Type B pancreatic cell (in vitro differentiated cells): ENCODE measurements around the gene C1QC. TPM values are rescaled to one million over a fixed set of nuclear protein-coding genes. Genes with fewer than 3 reads are reported as not detected.

Source experiments
- DNase-seq: peaks from one replicate; pipeline ENCODE4 v3.0.0; 2021; ENCODE audit warnings: mixed read lengths; ENCODE audit not compliant: unreplicated experiment; ENCODE audit errors: extremely low spot score
- H3K27ac Mint-ChIP-seq: 2 replicates; pipeline ENCODE4 v1.8.0; 2021; ENCODE audit warnings: mild to moderate bottlenecking, mixed read lengths
- H3K27me3 Mint-ChIP-seq: 2 replicates; pipeline ENCODE4 v1.8.0; 2021; ENCODE audit warnings: mixed read lengths
- H3K36me3 Mint-ChIP-seq: 2 replicates; pipeline ENCODE4 v1.8.0; 2021; ENCODE audit warnings: mixed read lengths
- H3K4me1 Mint-ChIP-seq: one replicate; pipeline ENCODE4 v1.8.0; 2021; ENCODE audit warnings: mixed read lengths; ENCODE audit not compliant: unreplicated experiment
- H3K4me3 Mint-ChIP-seq: 2 replicates; pipeline ENCODE4 v1.8.0; 2021; ENCODE audit warnings: mild to moderate bottlenecking, mixed read lengths
- H3K9me3 Mint-ChIP-seq: 2 replicates; pipeline ENCODE4 v1.8.0; 2021; ENCODE audit warnings: mixed read lengths
- total RNA-seq: library from RNA; stranded (reverse); gene quantifications from 2 replicates; pipeline ENCODE4 v1.2.1, GENCODE V29; 2021; ENCODE audit warnings: low replicate concordance
- TF ChIP-seq, protein P1 (sequence below): fragments of 200-600 bp; sonication (generic); conservative IDR thresholded peaks from 2 replicates; pipeline ENCODE4 v1.5.0; 2021; ENCODE audit warnings: antibody characterized with exemption, mild to moderate bottlenecking

The C1QC gene
- total RNA-seq, 1 donor from 2014 or later = not detected

DNA sequence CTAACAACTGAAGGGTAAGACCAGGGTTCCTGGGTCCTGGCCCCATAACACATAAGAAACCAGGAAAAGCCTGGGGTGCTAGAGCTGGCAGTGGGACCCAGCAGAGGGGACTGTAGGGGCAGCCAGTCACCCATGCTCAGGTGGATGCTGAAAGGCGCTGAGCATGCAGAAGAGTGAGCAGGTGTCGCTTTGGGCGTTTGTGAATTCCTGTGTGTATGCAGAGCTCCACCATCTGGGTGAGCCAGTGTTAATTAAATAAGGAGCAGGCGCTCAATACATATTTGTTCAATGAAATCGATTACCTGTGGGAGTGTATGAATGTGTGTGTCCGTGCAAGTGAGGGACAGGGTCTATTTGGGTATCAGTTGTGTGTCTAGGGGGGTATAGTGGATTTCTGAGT is 6.5 kb upstream of the C1QC start:
- Mint-ChIP-seq H3K27me3 (peaks cover 27% of the 10 kb centered on the region), H3K9me3 (no peaks in the 10 kb centered on the region), H3K4me1 (no peaks in the 10 kb centered on the region), H3K27ac (no peak overlapping the region), H3K4me3 (no peak overlapping the region), H3K36me3 (no peaks in the 10 kb centered on the region)
- no peak for DNase-seq
- TF ChIP-seq, protein P1, sequence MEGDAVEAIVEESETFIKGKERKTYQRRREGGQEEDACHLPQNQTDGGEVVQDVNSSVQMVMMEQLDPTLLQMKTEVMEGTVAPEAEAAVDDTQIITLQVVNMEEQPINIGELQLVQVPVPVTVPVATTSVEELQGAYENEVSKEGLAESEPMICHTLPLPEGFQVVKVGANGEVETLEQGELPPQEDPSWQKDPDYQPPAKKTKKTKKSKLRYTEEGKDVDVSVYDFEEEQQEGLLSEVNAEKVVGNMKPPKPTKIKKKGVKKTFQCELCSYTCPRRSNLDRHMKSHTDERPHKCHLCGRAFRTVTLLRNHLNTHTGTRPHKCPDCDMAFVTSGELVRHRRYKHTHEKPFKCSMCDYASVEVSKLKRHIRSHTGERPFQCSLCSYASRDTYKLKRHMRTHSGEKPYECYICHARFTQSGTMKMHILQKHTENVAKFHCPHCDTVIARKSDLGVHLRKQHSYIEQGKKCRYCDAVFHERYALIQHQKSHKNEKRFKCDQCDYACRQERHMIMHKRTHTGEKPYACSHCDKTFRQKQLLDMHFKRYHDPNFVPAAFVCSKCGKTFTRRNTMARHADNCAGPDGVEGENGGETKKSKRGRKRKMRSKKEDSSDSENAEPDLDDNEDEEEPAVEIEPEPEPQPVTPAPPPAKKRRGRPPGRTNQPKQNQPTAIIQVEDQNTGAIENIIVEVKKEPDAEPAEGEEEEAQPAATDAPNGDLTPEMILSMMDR = no peak

DNA sequence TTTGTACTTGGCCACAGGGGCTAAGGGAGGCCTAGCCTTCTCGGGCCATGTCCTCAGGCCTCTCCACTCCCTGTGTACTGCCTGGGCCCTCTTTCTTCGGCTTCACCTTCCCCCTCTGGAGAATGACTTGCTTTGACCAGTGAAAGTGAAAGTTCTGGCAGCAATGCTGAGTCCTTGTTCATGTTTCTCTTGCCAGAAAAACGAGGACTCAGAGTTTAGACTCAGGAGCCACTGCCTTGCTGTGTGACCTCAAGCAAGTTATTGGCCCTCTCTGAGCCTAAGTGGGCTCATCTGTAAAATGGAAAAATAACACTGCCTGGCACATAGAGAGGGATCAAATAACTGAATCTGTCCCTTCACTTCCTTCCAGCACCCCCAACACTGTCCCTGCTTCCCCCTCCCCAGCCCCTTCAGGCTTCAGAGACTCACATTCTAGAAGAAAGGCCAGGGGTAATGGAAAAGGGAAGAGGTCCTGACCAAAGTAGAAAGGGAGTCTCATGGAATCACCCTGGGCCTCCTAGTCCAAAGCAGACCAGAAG is 5.5 kb upstream of the C1QC start:
- no peak overlapping the region for H3K27ac Mint-ChIP-seq
- no peak overlapping the region for H3K4me3 Mint-ChIP-seq
- H3K27me3 Mint-ChIP-seq = peaks cover 20% of the 10 kb centered on the region
- no peak for DNase-seq
- no peaks in the 10 kb centered on the region for H3K4me1 Mint-ChIP-seq
- TF ChIP-seq, protein P1 = no peak
- no peaks in the 10 kb centered on the region for H3K36me3 Mint-ChIP-seq
- no peaks in the 10 kb centered on the region for H3K9me3 Mint-ChIP-seq

DNA sequence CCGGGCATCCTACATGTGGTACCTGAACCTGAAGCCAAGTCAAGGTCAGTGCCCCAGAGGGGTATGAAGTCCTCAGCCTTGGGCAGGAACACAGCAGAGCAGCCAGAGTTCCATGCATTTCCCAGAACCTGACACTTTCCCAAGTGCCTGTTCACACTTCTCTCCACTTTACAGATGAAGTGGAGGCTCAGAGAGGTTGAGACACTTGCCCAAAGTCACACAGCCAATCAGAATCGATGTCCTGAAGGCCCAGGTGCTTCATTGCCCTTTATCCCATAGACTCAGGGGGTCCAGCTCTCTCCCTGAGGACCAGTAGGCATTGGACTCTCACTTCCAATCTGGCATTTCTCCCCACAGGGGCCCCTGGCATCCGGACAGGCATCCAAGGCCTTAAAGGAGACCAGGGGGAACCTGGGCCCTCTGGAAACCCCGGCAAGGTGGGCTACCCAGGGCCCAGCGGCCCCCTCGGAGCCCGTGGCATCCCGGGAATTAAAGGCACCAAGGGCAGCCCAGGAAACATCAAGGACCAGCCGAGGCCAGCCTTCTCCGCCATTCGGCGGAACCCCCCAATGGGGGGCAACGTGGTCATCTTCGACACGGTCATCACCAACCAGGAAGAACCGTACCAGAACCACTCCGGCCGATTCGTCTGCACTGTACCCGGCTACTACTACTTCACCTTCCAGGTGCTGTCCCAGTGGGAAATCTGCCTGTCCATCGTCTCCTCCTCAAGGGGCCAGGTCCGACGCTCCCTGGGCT is 4.8 kb upstream of the C1QC start:
- Mint-ChIP-seq H3K4me1 (no peaks in the 10 kb centered on the region), H3K27me3 (peaks cover 15% of the 10 kb centered on the region), H3K27ac (no peak overlapping the region), H3K36me3 (no peaks in the 10 kb centered on the region), H3K4me3 (no peak overlapping the region), H3K9me3 (no peaks in the 10 kb centered on the region)
- TF ChIP-seq, protein P1 = no peak
- no peak for DNase-seq

DNA sequence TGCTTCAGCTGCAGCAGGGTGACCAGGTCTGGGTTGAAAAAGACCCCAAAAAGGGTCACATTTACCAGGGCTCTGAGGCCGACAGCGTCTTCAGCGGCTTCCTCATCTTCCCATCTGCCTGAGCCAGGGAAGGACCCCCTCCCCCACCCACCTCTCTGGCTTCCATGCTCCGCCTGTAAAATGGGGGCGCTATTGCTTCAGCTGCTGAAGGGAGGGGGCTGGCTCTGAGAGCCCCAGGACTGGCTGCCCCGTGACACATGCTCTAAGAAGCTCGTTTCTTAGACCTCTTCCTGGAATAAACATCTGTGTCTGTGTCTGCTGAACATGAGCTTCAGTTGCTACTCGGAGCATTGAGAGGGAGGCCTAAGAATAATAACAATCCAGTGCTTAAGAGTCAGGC is 4.1 kb upstream of the C1QC start:
- no peak for DNase-seq
- TF ChIP-seq, protein P1 = no peak
- Mint-ChIP-seq H3K36me3 (no peaks in the 10 kb centered on the region), H3K4me1 (no peaks in the 10 kb centered on the region), H3K27me3 (peaks cover 12% of the 10 kb centered on the region), H3K27ac (no peak overlapping the region), H3K9me3 (no peaks in the 10 kb centered on the region), H3K4me3 (no peak overlapping the region)

DNA sequence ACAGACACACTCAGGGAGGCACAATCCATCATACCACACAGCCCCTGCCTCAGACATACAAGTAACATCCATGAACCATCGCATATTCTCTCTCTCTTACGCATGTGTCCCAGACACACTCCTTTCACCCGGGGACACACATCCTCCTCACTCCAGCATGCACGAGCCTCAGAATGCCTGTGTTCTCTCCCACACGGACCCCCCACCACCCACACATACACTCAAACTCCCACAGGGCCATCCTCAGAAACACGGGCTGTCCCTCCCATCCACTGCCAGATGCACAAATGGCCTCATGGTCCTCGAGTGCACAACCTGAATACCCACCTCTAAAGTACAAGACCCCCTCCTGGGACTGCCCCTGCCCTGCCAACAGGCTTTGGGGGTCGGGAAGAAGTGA is 2.2 kb upstream of the C1QC start:
- Mint-ChIP-seq H3K9me3 (no peaks in the 10 kb centered on the region), H3K36me3 (no peaks in the 10 kb centered on the region)
- no peak for DNase-seq

More for the DNA sequence above, 2.2 kb upstream of the C1QC start:
- peaks cover 24% of the 10 kb centered on the region for H3K27me3 Mint-ChIP-seq
- H3K4me3 Mint-ChIP-seq = no peak overlapping the region
- H3K27ac Mint-ChIP-seq = no peak overlapping the region
- TF ChIP-seq, protein P1 = no peak
- no peaks in the 10 kb centered on the region for H3K4me1 Mint-ChIP-seq
